ENCODE measurements around the gene C19orf44.
"Not testable (repeated sequence)": the region's sequence is repeated elsewhere in the genome, so short reads cannot be mapped to it uniquely, and the experiment has no call there.

The C19orf44 gene

GRCh38 chr19:16482745-16483144 lies 13.4 kb upstream of the C19orf44 start:
- Histone ChIP-seq H3K18ac (ENCODE audit: low read depth in 1 of 2, low read length in 2 of 2) (no peak overlapping the region), H2BK15ac (ENCODE audit: low read depth, poor library complexity, severe bottlenecking) (no peak overlapping the region), H3K4me1 (ENCODE audit: control insufficient read depth, insufficient read depth, low read depth, low read length) (no peaks in the 10 kb centered on the region), H3K79me1 (replicated peaks; ENCODE audit: low read length, poor library complexity, severe bottlenecking) (no peaks in the 10 kb centered on the region), H3K9ac (ENCODE audit: low read length) (no peak overlapping the region), H3K36me3 (ENCODE audit: control insufficient read depth in 1 of 2, insufficient read depth in 2 of 2, low read depth in 1 of 2, low read length in 2 of 2) (no peaks in the 10 kb centered on the region), H2BK5ac (ENCODE audit: low read depth, low read length, poor library complexity, severe bottlenecking) (no peak overlapping the region), H2BK12ac (ENCODE audit: low read length in 2 of 2) (no peak overlapping the region), H3K4me2 (ENCODE audit: low read length, poor library complexity, severe bottlenecking) (no peak overlapping the region), H2AFZ (ENCODE audit: low read depth, low read length) (no peak overlapping the region), H3K4me3 (ENCODE audit: insufficient read depth in 1 of 2, low read depth in 1 of 2, low read length in 2 of 2) (no peak overlapping the region), H2BK120ac (ENCODE audit: low read depth, low read length) (no peak overlapping the region), H3K9me3 (ENCODE audit: control insufficient read depth, low read length) (no peaks in the 10 kb centered on the region), H4K91ac (ENCODE audit: low read length) (no peak overlapping the region), H2AK5ac (ENCODE audit: low read length, severe bottlenecking) (no peak overlapping the region), H3K27me3 (ENCODE audit: control insufficient read depth in 1 of 2, insufficient read depth in 1 of 2, low read length in 2 of 2) (no peaks in the 10 kb centered on the region), H4K8ac (ENCODE audit: low read length) (no peak overlapping the region), H3K23ac (ENCODE audit: low read length in 2 of 2) (no peak overlapping the region), H3K4ac (ENCODE audit: low read depth in 1 of 2, low read length in 2 of 2) (no peak overlapping the region), H3K14ac (ENCODE audit: low read length in 2 of 2) (no peak overlapping the region), H3K27ac (ENCODE audit: low read length, poor library complexity, severe bottlenecking) (no peak overlapping the region)
- 89% methylated on average over 7 of the region's 7 CpGs for WGBS
- no peak for DNase-seq

- not testable (repeated sequence) for H3K27me3 ChIP-seq (ENCODE audit: control insufficient read depth in 1 of 2, insufficient read depth in 1 of 2, low read length in 2 of 2); H2AFZ ChIP-seq (ENCODE audit: low read depth, low read length); H2BK120ac ChIP-seq (ENCODE audit: low read depth, low read length); H3K9ac ChIP-seq (ENCODE audit: low read length); H2BK15ac ChIP-seq (ENCODE audit: low read depth, poor library complexity, severe bottlenecking); H3K9me3 ChIP-seq (ENCODE audit: control insufficient read depth, low read length); H3K79me1 ChIP-seq (replicated peaks; ENCODE audit: low read length, poor library complexity, severe bottlenecking); H3K4me1 ChIP-seq (ENCODE audit: control insufficient read depth, insufficient read depth, low read depth, low read length); H4K91ac ChIP-seq (ENCODE audit: low read length); H3K14ac ChIP-seq (ENCODE audit: low read length in 2 of 2); H3K4me2 ChIP-seq (ENCODE audit: low read length, poor library complexity, severe bottlenecking); H4K8ac ChIP-seq (ENCODE audit: low read length); H3K23ac ChIP-seq (ENCODE audit: low read length in 2 of 2); H2AK5ac ChIP-seq (ENCODE audit: low read length, severe bottlenecking); H3K4ac ChIP-seq (ENCODE audit: low read depth in 1 of 2, low read length in 2 of 2); H3K36me3 ChIP-seq (ENCODE audit: control insufficient read depth in 1 of 2, insufficient read depth in 2 of 2, low read depth in 1 of 2, low read length in 2 of 2); H3K4me3 ChIP-seq (ENCODE audit: insufficient read depth in 1 of 2, low read depth in 1 of 2, low read length in 2 of 2); H3K27ac ChIP-seq (ENCODE audit: low read length, poor library complexity, severe bottlenecking); H3K18ac ChIP-seq (ENCODE audit: low read depth in 1 of 2, low read length in 2 of 2); H2BK12ac ChIP-seq (ENCODE audit: low read length in 2 of 2); H2BK5ac ChIP-seq (ENCODE audit: low read depth, low read length, poor library complexity, severe bottlenecking)
- peak; percentile 28 for DNase-seq
- 67% methylated on average over 1 of the region's 4 CpGs for WGBS
Measured at GRCh38 chr19:16486476-16486875, 9.7 kb upstream of the C19orf44 start.

GRCh38 chr19:16496613-16496983 lies 404 bp downstream of the C19orf44 start:
- no peak overlapping the region for H3K27ac ChIP-seq (ENCODE audit: low read length, poor library complexity, severe bottlenecking)
- H3K79me1 ChIP-seq (replicated peaks; ENCODE audit: low read length, poor library complexity, severe bottlenecking): peaks cover 10% of the 10 kb centered on the region
- peak overlapping the region in 1 of 2 experiments; percentile 81 for H3K18ac ChIP-seq (ENCODE audit: low read depth in 1 of 2, low read length in 2 of 2)
- H2BK12ac ChIP-seq (ENCODE audit: low read length in 2 of 2): no peak overlapping the region
- no peaks in the 10 kb centered on the region for H3K27me3 ChIP-seq (ENCODE audit: control insufficient read depth in 1 of 2, insufficient read depth in 1 of 2, low read length in 2 of 2)
- DNase-seq: no peak
- peak overlapping the region in 1 of 2 experiments; percentile 26 for H3K4ac ChIP-seq (ENCODE audit: low read depth in 1 of 2, low read length in 2 of 2)
- H4K91ac ChIP-seq (ENCODE audit: low read length): no peak overlapping the region
- H3K14ac ChIP-seq (ENCODE audit: low read length in 2 of 2): no peak overlapping the region
- H2BK5ac ChIP-seq (ENCODE audit: low read depth, low read length, poor library complexity, severe bottlenecking): no peak overlapping the region
- peaks cover 4 to 10% of the 10 kb centered on the region in 2 experiments for H3K36me3 ChIP-seq (ENCODE audit: control insufficient read depth in 1 of 2, insufficient read depth in 2 of 2, low read depth in 1 of 2, low read length in 2 of 2)
- peak overlapping the region; percentile 76 for H3K4me2 ChIP-seq (ENCODE audit: low read length, poor library complexity, severe bottlenecking)
- WGBS: 89% methylated on average over 11 of the region's 16 CpGs
- H3K4me1 ChIP-seq (ENCODE audit: control insufficient read depth, insufficient read depth, low read depth, low read length): peaks cover 9% of the 10 kb centered on the region
- H2AFZ ChIP-seq (ENCODE audit: low read depth, low read length): peak overlapping the region; percentile 48
- no peak overlapping the region for H3K23ac ChIP-seq (ENCODE audit: low read length in 2 of 2)
- no peaks in the 10 kb centered on the region for H3K9me3 ChIP-seq (ENCODE audit: control insufficient read depth, low read length)
- H2AK5ac ChIP-seq (ENCODE audit: low read length, severe bottlenecking): no peak overlapping the region
- peak overlapping the region; percentile 69 to 94 for H3K4me3 ChIP-seq (ENCODE audit: insufficient read depth in 1 of 2, low read depth in 1 of 2, low read length in 2 of 2)
- H4K8ac ChIP-seq (ENCODE audit: low read length): no peak overlapping the region
- H2BK120ac ChIP-seq (ENCODE audit: low read depth, low read length): no peak overlapping the region
- H3K9ac ChIP-seq (ENCODE audit: low read length): peak overlapping the region; percentile 97
- peak overlapping the region; percentile 66 for H2BK15ac ChIP-seq (ENCODE audit: low read depth, poor library complexity, severe bottlenecking)

DNA sequence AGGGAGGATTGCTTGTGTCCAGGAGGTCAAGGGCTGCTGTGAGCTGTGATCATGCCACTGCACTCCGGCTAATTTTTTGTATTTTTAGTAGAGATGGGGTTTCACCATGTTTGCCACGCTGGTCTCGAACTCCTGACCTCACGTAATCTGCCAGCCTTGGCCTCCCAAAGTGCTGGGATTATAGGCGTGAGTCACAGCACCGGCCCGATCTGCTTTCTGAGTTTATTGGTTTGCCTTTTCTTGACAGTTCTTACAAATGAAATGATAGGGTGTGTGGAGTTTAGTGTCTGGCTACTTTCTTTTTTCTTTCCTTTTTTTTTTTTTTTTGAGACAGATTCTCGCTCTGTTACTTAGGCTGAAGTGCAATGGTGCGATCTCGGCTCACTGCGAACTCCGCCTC lies 848 bp downstream of the C19orf44 start:
- Histone ChIP-seq H3K79me1 (replicated peaks; ENCODE audit: low read length, poor library complexity, severe bottlenecking) (peaks cover 10% of the 10 kb centered on the region), H3K18ac (ENCODE audit: low read depth in 1 of 2, low read length in 2 of 2) (no peak overlapping the region), H3K27ac (ENCODE audit: low read length, poor library complexity, severe bottlenecking) (no peak overlapping the region), H2BK5ac (ENCODE audit: low read depth, low read length, poor library complexity, severe bottlenecking) (no peak overlapping the region), H3K36me3 (ENCODE audit: control insufficient read depth in 1 of 2, insufficient read depth in 2 of 2, low read depth in 1 of 2, low read length in 2 of 2) (peaks cover 4 to 13% of the 10 kb centered on the region in 2 experiments), H4K91ac (ENCODE audit: low read length) (no peak overlapping the region), H3K4me2 (ENCODE audit: low read length, poor library complexity, severe bottlenecking) (peak overlapping the region; percentile 76), H3K4me3 (ENCODE audit: insufficient read depth in 1 of 2, low read depth in 1 of 2, low read length in 2 of 2) (peak overlapping the region in 1 of 2 experiments; percentile 94), H3K9ac (ENCODE audit: low read length) (peak overlapping the region; percentile 97), H3K27me3 (ENCODE audit: control insufficient read depth in 1 of 2, insufficient read depth in 1 of 2, low read length in 2 of 2) (no peaks in the 10 kb centered on the region), H2BK15ac (ENCODE audit: low read depth, poor library complexity, severe bottlenecking) (no peak overlapping the region), H3K4ac (ENCODE audit: low read depth in 1 of 2, low read length in 2 of 2) (peak overlapping the region in 1 of 2 experiments; percentile 26), H2BK12ac (ENCODE audit: low read length in 2 of 2) (no peak overlapping the region), H2BK120ac (ENCODE audit: low read depth, low read length) (no peak overlapping the region), H2AFZ (ENCODE audit: low read depth, low read length) (no peak overlapping the region), H2AK5ac (ENCODE audit: low read length, severe bottlenecking) (no peak overlapping the region), H3K23ac (ENCODE audit: low read length in 2 of 2) (peak overlapping the region in 1 of 2 experiments; percentile 23), H3K4me1 (ENCODE audit: control insufficient read depth, insufficient read depth, low read depth, low read length) (peaks cover 9% of the 10 kb centered on the region), H4K8ac (ENCODE audit: low read length) (no peak overlapping the region), H3K14ac (ENCODE audit: low read length in 2 of 2) (no peak overlapping the region), H3K9me3 (ENCODE audit: control insufficient read depth, low read length) (no peaks in the 10 kb centered on the region)
- peak; percentile 19 for DNase-seq
- 90% methylated on average over 12 of the region's 12 CpGs for WGBS
